ENCODE data around the gene OCA2. TPM values are rescaled to one million over a fixed set of nuclear protein-coding genes. Genes with fewer than 3 reads are reported as not detected.
A peak's percentile ranks its signal among the peaks of the same experiment; 100 is the strongest.

Gene OCA2
- total RNA-seq, 6 experiments from 2014 or later, result 0.07 to 0.13 (median 0.12) TPM; not detected in 3

- TF ChIP-seq POLR2A (IDR thresholded peaks at IDR 0.05), result no peak
- TF ChIP-seq, protein P1, sequence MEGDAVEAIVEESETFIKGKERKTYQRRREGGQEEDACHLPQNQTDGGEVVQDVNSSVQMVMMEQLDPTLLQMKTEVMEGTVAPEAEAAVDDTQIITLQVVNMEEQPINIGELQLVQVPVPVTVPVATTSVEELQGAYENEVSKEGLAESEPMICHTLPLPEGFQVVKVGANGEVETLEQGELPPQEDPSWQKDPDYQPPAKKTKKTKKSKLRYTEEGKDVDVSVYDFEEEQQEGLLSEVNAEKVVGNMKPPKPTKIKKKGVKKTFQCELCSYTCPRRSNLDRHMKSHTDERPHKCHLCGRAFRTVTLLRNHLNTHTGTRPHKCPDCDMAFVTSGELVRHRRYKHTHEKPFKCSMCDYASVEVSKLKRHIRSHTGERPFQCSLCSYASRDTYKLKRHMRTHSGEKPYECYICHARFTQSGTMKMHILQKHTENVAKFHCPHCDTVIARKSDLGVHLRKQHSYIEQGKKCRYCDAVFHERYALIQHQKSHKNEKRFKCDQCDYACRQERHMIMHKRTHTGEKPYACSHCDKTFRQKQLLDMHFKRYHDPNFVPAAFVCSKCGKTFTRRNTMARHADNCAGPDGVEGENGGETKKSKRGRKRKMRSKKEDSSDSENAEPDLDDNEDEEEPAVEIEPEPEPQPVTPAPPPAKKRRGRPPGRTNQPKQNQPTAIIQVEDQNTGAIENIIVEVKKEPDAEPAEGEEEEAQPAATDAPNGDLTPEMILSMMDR (IDR thresholded peaks at IDR 0.05), result no peak
- Histone ChIP-seq H3K4me1 (peaks cover 0 to 14% (median 0%) of the 10 kb centered on the region in 4 donors), H3K36me3 (peaks cover 0 to 35% (median 9%) of the 10 kb centered on the region in 4 donors), H3K27ac (no peak overlapping the region), H3K9me3 (no peaks in the 10 kb centered on the region), H3K4me3 (no peak overlapping the region), H3K27me3 (peaks cover 0 to 15% of the 10 kb centered on the region in 2 donors)
- ATAC-seq (no peak), DNase-seq (no peak)
- intact Hi-C loops (cut with DNase I), result no loop called here
- 63% methylated on average over 7 of the region's 7 CpGs for WGBS (ENCODE audit: insufficient coverage, low coverage, low lambda C conversion rate, missing lambda C conversion rate)
These were observed 11.4 kb upstream of the OCA2 start for GRCh38 chr15:28110481-28110881.

GRCh38 chr15:28109626-28110455, 10.7 kb upstream of the OCA2 start:
- H3K27me3 ChIP-seq, result peaks cover 0 to 15% of the 10 kb centered on the region in 2 donors
- H3K4me3 ChIP-seq, result no peak overlapping the region
- ATAC-seq (no peak), DNase-seq (peak in 1 of 3 donors; percentile 11)
- WGBS (ENCODE audit: insufficient coverage, low coverage, low lambda C conversion rate, missing lambda C conversion rate), result 92% methylated on average over 20 of the region's 25 CpGs
- H3K36me3 ChIP-seq, result peaks cover 0 to 35% (median 8%) of the 10 kb centered on the region in 4 donors
- no peak overlapping the region for H3K27ac ChIP-seq
- no peaks in the 10 kb centered on the region for H3K9me3 ChIP-seq
- intact Hi-C loops (cut with DNase I), result no loop called here
- peaks cover 0 to 14% (median 0%) of the 10 kb centered on the region in 4 donors for H3K4me1 ChIP-seq
- no peak for TF ChIP-seq POLR2A (IDR thresholded peaks at IDR 0.05)
- TF ChIP-seq, protein P1 (IDR thresholded peaks at IDR 0.05), result no peak

DNA sequence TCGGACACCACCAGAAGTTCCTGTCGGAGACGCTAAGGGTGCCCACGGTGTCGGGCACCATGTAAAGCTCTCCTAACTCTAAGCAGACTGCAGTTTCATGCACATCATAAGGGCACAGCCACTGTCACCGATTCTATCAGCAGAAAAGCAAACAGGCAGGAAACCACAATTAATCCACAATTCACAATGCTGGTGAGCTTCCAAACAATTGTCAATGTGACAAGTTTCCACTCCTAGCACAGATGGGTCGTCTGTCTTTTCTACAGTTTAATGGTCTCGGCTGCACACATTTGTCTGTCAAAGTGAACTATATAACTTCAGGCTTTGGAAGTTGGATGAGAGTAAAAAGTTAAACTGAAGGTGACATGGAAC, 8.8 kb upstream of the OCA2 start:
- WGBS (ENCODE audit: insufficient coverage, low coverage, low lambda C conversion rate, missing lambda C conversion rate), result 22% methylated on average over 5 of the region's 8 CpGs
- peaks cover 0 to 15% (median 0%) of the 10 kb centered on the region in 4 donors for H3K36me3 ChIP-seq
- no peak for TF ChIP-seq POLR2A (IDR thresholded peaks at IDR 0.05)
- TF ChIP-seq, protein P1 (IDR thresholded peaks at IDR 0.05), result no peak
- DNase-seq, result no peak
- peak in 1 of 4 donors; percentile 14 for ATAC-seq
- H3K27me3 ChIP-seq, result peaks cover 0 to 15% of the 10 kb centered on the region in 2 donors
- H3K4me3 ChIP-seq, result no peak overlapping the region
- H3K9me3 ChIP-seq, result no peaks in the 10 kb centered on the region
- peaks cover 0 to 14% (median 0%) of the 10 kb centered on the region in 4 donors for H3K4me1 ChIP-seq
- no peak overlapping the region for H3K27ac ChIP-seq
- intact Hi-C loops (cut with DNase I), result no loop called here

- ATAC-seq, result peak; percentile 41 to 48 (median 44)
- H3K36me3 ChIP-seq, result peaks cover 0 to 10% (median 0%) of the 10 kb centered on the region in 4 donors
- peaks cover 0 to 15% of the 10 kb centered on the region in 2 donors for H3K27me3 ChIP-seq
- peaks cover 0 to 14% (median 0%) of the 10 kb centered on the region in 4 donors for H3K4me1 ChIP-seq
- DNase-seq, result no peak
- H3K27ac ChIP-seq, result no peak overlapping the region
- peak overlapping the region; percentile 14 to 39 (median 37) for H3K4me3 ChIP-seq
- intact Hi-C loops (cut with DNase I), result no loop called here
- no peak for TF ChIP-seq POLR2A (IDR thresholded peaks at IDR 0.05)
- TF ChIP-seq, protein P1 (IDR thresholded peaks at IDR 0.05), result no peak
- H3K9me3 ChIP-seq, result no peaks in the 10 kb centered on the region
- WGBS (ENCODE audit: insufficient coverage, low coverage, low lambda C conversion rate, missing lambda C conversion rate), result 9% methylated on average over 24 of the region's 63 CpGs
These were observed 8.2 kb upstream of the OCA2 start for GRCh38 chr15:28107111-28107903.
